ENCODE data around the gene ZNRF2. TPM values are rescaled to one million over a fixed set of nuclear protein-coding genes. Genes with fewer than 3 reads are reported as not detected.

ZNRF2 gene
- total and polyA plus RNA-seq, 2 of the 4 experiments (the other 2 are of a cell fraction) = 0.31 to 0.54 TPM

DNA sequence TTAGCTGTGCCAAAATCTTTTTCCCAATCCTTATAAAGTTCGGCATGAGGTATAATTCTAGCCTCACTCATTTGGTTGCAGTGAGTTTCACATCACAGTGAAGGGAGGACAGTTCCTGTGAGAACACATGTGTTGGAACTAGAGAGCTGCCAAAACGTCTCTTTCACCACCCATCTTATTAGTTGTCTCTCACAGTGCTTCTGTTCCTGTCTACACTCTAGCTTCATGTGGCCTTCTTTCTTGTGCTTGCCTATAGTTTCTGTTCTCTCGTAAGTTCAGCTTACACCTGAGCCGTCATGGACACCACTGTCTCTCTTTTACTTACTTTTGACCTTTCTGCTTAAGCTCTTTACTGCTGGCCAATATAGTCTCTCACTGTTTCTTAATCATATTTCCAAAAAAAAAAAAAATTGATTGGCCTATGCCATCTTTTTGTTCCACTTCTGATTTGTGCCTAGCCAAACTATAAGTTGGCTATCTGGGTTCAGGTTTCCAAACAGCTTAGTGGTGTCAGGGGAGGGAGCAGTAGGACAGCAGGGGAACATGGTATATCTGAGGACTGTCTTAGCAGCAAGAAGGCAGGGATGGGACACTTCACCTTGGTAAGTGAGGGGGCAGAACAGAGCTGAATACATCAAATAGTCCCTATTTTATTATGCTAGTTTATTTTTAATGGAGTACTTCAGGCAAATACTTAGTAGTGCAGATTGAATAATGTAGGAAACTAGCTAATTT lies 38.0 kb downstream of the ZNRF2 start:
- H3K27me3 ChIP-seq (ENCODE audit: control insufficient read depth, insufficient read depth, low read length) = no peaks in the 10 kb centered on the region
- CTCF ChIA-PET = interaction anchor here (0.5 to 0.7 kb wide), 2 partner anchors 154 to 404 kb away, joined by 3 to 10 read pairs; no protein-coding TSS in a partner anchor
- DNase-seq = no peak
- TF ChIP-seq MAZ (IDR thresholded peaks at IDR 0.05; ENCODE audit: borderline replicate concordance, low read depth, low read length) = no peak
- TF ChIP-seq ELK1 (IDR thresholded peaks at IDR 0.05; ENCODE audit: borderline replicate concordance, low read depth, low read length) = no peak
- no peak for TF ChIP-seq CHD1 (IDR thresholded peaks at IDR 0.05; ENCODE audit: low read depth, low read length)
- TF ChIP-seq MAFK (IDR thresholded peaks at IDR 0.05; ENCODE audit: low read depth, low read length) = no peak
- no peak for TF ChIP-seq BHLHE40 (IDR thresholded peaks at IDR 0.05; ENCODE audit: low read depth, low read length)
- H3K79me1 ChIP-seq (ENCODE audit: low read depth in 1 of 2, low read length in 2 of 2) = no peaks in the 10 kb centered on the region; a peak in 1 of 4 replicates
- H3K27ac ChIP-seq (ENCODE audit: insufficient read depth, low read length) = no peak overlapping the region
- no peaks in the 10 kb centered on the region for H3K9me1 ChIP-seq (ENCODE audit: insufficient read depth, low read length)
- H4K20me1 ChIP-seq (ENCODE audit: insufficient read depth, low read length) = no peaks in the 10 kb centered on the region
- no peak overlapping the region; the same call in 1 of the 2 replicates for H3K23ac ChIP-seq (ENCODE audit: low read depth, low read length)
- dilution Hi-C loops (cut with HindIII; ENCODE audit: low sequenced_read_pairs, unreplicated experiment) = no loop called here
- no peak overlapping the region for H3K4ac ChIP-seq (ENCODE audit: low read depth, low read length)
- no peak overlapping the region for H3K4me3 ChIP-seq (ENCODE audit: insufficient read depth, low read depth, low read length)
- 100% methylated on average over 2 of the region's 4 CpGs; no CpG with 5 or more reads in 1 of the 2 experiments for WGBS, 2 experiments (ENCODE audit: extremely low coverage in 2 of 2, insufficient read length in 1 of 2)
- no peak overlapping the region for H2AFZ ChIP-seq (replicated peaks; ENCODE audit: low read length, poor library complexity)
- no peak for ATAC-seq (ENCODE audit: low read depth)
- no peak overlapping the region for H3K18ac ChIP-seq (ENCODE audit: low read depth, low read length)
- no peaks in the 10 kb centered on the region for H3K9me3 ChIP-seq (ENCODE audit: control insufficient read depth, insufficient read depth, low read length)
- H2AK9ac ChIP-seq (replicated peaks; ENCODE audit: low read depth, low read length, poor library complexity) = no peak overlapping the region
- H3K4me2 ChIP-seq (ENCODE audit: low read depth, low read length) = no peak overlapping the region
- no peak overlapping the region for H2BK20ac ChIP-seq (ENCODE audit: low read depth, low read length)
- POLR2A ChIA-PET (ENCODE audit: unreplicated experiment) = interaction anchor here (0.6 kb wide), 1 partner anchor 69 kb away, joined by 3 read pairs; no protein-coding TSS in a partner anchor
- no peak overlapping the region for H3K14ac ChIP-seq (replicated peaks; ENCODE audit: low read depth, low read length)
- in situ Hi-C loops (cut with MboI; ENCODE audit: low sequenced_read_pairs) = no loop called here
- H4K8ac ChIP-seq (ENCODE audit: low read depth in 2 of 2, low read length in 2 of 2) = no peak overlapping the region
- no peak overlapping the region for H2BK5ac ChIP-seq (ENCODE audit: low read depth, low read length, poor library complexity, severe bottlenecking)
- no peak overlapping the region for H4K91ac ChIP-seq (ENCODE audit: insufficient read depth, low read depth, low read length)
- intact Hi-C loops (cut with micrococcal nuclease) = no loop called here
- BruUV-seq (replicated peaks) = no TSS peak
- H2BK15ac ChIP-seq (ENCODE audit: low read depth, low read length) = no peak overlapping the region
- H4K5ac ChIP-seq (ENCODE audit: low read depth, low read length) = no peak overlapping the region
- H3K56ac ChIP-seq (ENCODE audit: extremely low read depth, insufficient read depth, low read length) = no peak overlapping the region
- no peak overlapping the region for H3K9ac ChIP-seq (ENCODE audit: low read depth, low read length)
- H3K4me1 ChIP-seq (ENCODE audit: control insufficient read depth, insufficient read depth, low read length) = no peaks in the 10 kb centered on the region
- H3K36me3 ChIP-seq (ENCODE audit: control insufficient read depth, insufficient read depth, low read length) = no peaks in the 10 kb centered on the region
- H2BK120ac ChIP-seq (ENCODE audit: low read depth, low read length) = no peak overlapping the region
- no peak overlapping the region for H2AK5ac ChIP-seq (ENCODE audit: low read depth, low read length)

Data from IMR-90 (cell line).